Esophagus muscularis mucosa (tissue), 4 donors: Measurements from ENCODE around the gene MACROH2A1. TPM values are rescaled to one million over a fixed set of nuclear protein-coding genes. Genes with fewer than 3 reads are reported as not detected.

Experiments
- DNase-seq: peaks from one replicate; pipeline ENCODE4 v3.0.0-alpha.2; 2017; ENCODE audit errors: extremely low spot score
- H3K27ac ChIP-seq, 4 donors: fragments of 200-600 bp; sonication (generic); replicated peaks in 1 of 4; 1 replicate in 3 of 4; 2 replicates in 1 of 4; pipeline ENCODE4 v1.5.1; 2016 to 2019; ENCODE audit warnings: mild to moderate bottlenecking in 1 of 4
- H3K27me3 ChIP-seq, 4 donors: fragments of 200-600 bp; sonication (generic); one replicate each; pipeline versions ENCODE4 v1.5.1 to v1.6.0; 2016 to 2019
- H3K36me3 ChIP-seq, 4 donors: fragments of 200-600 bp; sonication (generic); one replicate each; pipeline ENCODE4 v1.5.1; 2016 to 2019
- H3K4me1 ChIP-seq, 4 donors: fragments of 200-600 bp; sonication (generic); one replicate each; pipeline ENCODE4 v1.5.1; 2016 to 2019
- H3K4me3 ChIP-seq, 4 donors: fragments of 200-600 bp; sonication (generic); 1 replicate in 2 of 4; 2 replicates in 2 of 4; pipeline ENCODE4 v1.5.1; 2016 to 2019; ENCODE audit warnings: mild to moderate bottlenecking in 4 of 4, moderate library complexity in 1 of 4
- H3K9me3 ChIP-seq, 4 donors: fragments of 200-600 bp; sonication (generic); 1 replicate in 3 of 4; 2 replicates in 1 of 4; pipeline ENCODE4 v1.5.1; 2016 to 2019
- CTCF ChIP-seq, 3 experiments: fragments of 200-600 bp in 2 of 3; fragments of 450-650 bp in 1 of 3; sonication (generic) in 2 of 3; IDR thresholded peaks; one replicate each; pipeline ENCODE4 v1.5.1; 2017 to 2019; ENCODE audit warnings: antibody characterized with exemption in 3 of 3, mild to moderate bottlenecking in 2 of 3, moderate library complexity in 1 of 3
- EP300 ChIP-seq: sonication (generic); formaldehyde crosslinking; IDR thresholded peaks from one replicate; pipeline ENCODE4 v1.6.1; 2017; ENCODE audit warnings: antibody characterized with exemption
- POLR2A ChIP-seq: fragments of 450-650 bp; IDR thresholded peaks from one replicate; pipeline ENCODE4 v1.6.1; 2017; ENCODE audit warnings: antibody characterized with exemption, moderate library complexity, mild to moderate bottlenecking, low read depth
- POLR2AphosphoS5 ChIP-seq, 2 donors: sonication (generic); formaldehyde crosslinking; IDR thresholded peaks; one replicate each; pipeline ENCODE4 v1.6.1; 2017; ENCODE audit warnings: antibody characterized with exemption in 2 of 2
- WGBS: methylation state at CpG from one replicate; pipeline ENCODE4 v1.1.5; 2018; 5-methylcytosine and 5-hydroxymethylcytosine counted together
- intact Hi-C: fragments of 100-400 bp; cut with DNase I; formaldehyde crosslinking; loops from one replicate; pipeline ENCODE4 v1.15.1; 2023
- total RNA-seq, 4 donors: library from RNA; depleted of rRNA; stranded (reverse); fragments of >200 nt; gene quantifications; one replicate each; pipeline versions ENCODE4 v1.1.0 to v1.2.1, GENCODE V29; 2016

The MACROH2A1 gene
- total RNA-seq, 4 donors from 2014 or later, result 144 to 152 (median 149) TPM

DNA sequence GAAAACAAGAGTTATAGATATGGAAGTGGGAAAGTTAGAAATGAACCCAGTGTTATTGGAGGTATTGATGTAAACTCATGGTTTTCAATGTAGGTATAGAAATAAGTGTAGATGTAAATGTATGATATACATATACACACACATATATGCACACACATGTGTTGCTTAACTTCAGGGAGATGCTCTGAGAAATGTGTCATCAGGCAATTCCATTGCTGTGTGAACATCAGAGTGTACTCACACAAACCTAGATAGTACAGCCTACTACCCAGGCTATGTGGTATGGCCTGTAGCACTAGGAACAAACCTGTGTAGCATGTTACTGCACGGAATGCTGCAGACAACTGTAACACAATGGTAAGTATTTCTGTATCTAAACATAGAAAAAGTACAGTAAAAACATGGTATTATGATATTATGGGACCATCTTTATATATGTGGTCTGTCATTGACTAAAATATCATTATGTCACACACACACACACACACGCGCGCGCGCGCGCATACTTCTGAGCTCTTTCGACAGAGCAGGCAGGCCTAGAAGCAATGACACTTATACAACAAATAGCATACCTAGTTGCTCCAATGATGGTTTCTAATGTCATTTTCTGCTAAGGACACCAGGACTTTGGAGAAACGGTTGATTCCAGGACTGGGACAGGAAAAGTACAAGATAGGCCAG, 86.6 kb downstream of the MACROH2A1 start:
- Histone ChIP-seq H3K27me3 (no peaks in the 10 kb centered on the region), H3K27ac (no peak overlapping the region), H3K36me3 (no peaks in the 10 kb centered on the region), H3K4me3 (no peak overlapping the region), H3K9me3 (no peaks in the 10 kb centered on the region), H3K4me1 (peaks cover 0 to 18% (median 9%) of the 10 kb centered on the region in 4 donors)
- no peak for TF ChIP-seq POLR2AphosphoS5 (IDR thresholded peaks at IDR 0.05)
- TF ChIP-seq POLR2A, result no peak
- TF ChIP-seq CTCF (IDR thresholded peaks at IDR 0.05), result no peak
- TF ChIP-seq EP300, result no peak
- WGBS, result 98% methylated on average over 10 of the region's 10 CpGs
- intact Hi-C loops, result no loop called here
- DNase-seq, result no peak

- Histone ChIP-seq H3K4me1 (peaks cover 0 to 18% (median 9%) of the 10 kb centered on the region in 4 donors), H3K9me3 (no peaks in the 10 kb centered on the region), H3K27me3 (no peaks in the 10 kb centered on the region), H3K27ac (no peak overlapping the region), H3K36me3 (no peaks in the 10 kb centered on the region), H3K4me3 (no peak overlapping the region)
- DNase-seq, result no peak
- intact Hi-C loops, result no loop called here
- WGBS, result 53% methylated on average over 5 of the region's 5 CpGs
- TF ChIP-seq EP300 (no peak), POLR2A (no peak), POLR2AphosphoS5 (IDR thresholded peaks at IDR 0.05) (no peak), CTCF (IDR thresholded peaks at IDR 0.05) (no peak)
Observed at GRCh38 chr5:135310328-135310989, 88.6 kb downstream of the MACROH2A1 start.

DNA sequence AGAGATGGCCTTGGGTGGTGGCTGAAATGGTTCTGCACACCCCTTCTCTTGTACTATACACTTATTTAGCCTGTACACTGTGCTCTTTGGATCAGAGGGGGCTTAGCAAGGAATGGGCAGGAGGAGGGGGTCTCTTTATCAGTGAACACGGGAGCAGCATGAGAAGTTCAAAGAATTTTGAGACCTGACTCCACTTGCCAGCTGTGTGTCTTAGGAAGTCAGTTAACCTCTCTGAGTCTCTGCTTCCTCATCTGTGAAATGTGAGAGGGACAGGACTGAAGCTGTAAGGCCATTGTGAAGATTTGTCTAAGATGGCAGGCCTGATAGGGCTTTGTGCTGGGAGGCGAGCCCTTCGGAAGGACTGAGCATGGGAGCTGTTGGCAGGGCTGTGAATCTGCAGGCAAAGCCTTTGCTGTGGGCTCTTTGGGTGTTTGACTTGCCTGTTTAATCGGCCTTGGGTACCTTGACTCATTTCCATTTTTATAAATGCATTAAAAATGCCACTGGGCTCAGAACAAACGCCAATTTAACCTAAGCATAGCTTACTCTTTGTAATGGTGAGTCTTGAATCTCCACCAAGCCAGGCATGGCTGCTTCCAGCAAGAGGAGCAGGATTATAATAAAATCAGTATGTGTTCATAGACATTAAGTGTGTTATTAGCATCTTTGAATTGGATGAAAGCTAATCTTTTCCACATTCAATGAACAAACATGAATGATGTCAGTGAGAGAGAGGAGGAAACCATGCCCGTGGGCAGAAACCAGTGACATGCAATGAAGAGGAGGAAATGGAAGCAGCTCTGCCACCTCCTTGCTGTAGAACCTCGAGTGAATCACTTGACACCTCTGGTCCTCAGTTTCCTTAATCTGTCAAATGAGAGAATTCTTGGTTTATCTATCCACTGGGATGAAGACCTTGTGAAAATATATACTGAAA, 89.4 kb downstream of the MACROH2A1 start:
- WGBS, result 78% methylated on average over 7 of the region's 7 CpGs
- no peaks in the 10 kb centered on the region for H3K27me3 ChIP-seq
- H3K27ac ChIP-seq, result no peak overlapping the region
- H3K4me1 ChIP-seq, result peaks cover 0 to 18% (median 9%) of the 10 kb centered on the region in 4 donors
- no peaks in the 10 kb centered on the region for H3K9me3 ChIP-seq
- intact Hi-C loops, result no loop called here
- H3K4me3 ChIP-seq, result no peak overlapping the region
- no peak for TF ChIP-seq POLR2A
- TF ChIP-seq CTCF (IDR thresholded peaks at IDR 0.05), result no peak
- DNase-seq, result no peak
- no peaks in the 10 kb centered on the region for H3K36me3 ChIP-seq

- DNase-seq, result no peak
- Histone ChIP-seq H3K4me1 (peaks cover 0 to 18% (median 9%) of the 10 kb centered on the region in 4 donors), H3K4me3 (no peak overlapping the region), H3K27ac (no peak overlapping the region), H3K9me3 (no peaks in the 10 kb centered on the region), H3K27me3 (no peaks in the 10 kb centered on the region), H3K36me3 (no peaks in the 10 kb centered on the region)
- intact Hi-C loops, result no loop called here
- WGBS, result 62% methylated on average over 5 of the region's 5 CpGs
- TF ChIP-seq POLR2AphosphoS5 (IDR thresholded peaks at IDR 0.05) (no peak), POLR2A (no peak), EP300 (no peak), CTCF (IDR thresholded peaks at IDR 0.05) (no peak)
Observed at GRCh38 chr5:135308752-135309151, 90.3 kb downstream of the MACROH2A1 start.
